Bone marrow (tissue), 2 donors: Measurements from ENCODE around the gene BIRC7.
"Not testable (repeated sequence)": the region's sequence is repeated elsewhere in the genome, so short reads cannot be mapped to it uniquely, and the experiment has no call there.

Experiments used
- DNase-seq, 2 donors: peaks; one replicate each; lab custom pipeline; 2025; lab: John Stamatoyannopoulos, UW

Gene BIRC7

GRCh38 chr20:63247671-63248228, 12.0 kb downstream of the BIRC7 start:
- DNase-seq, result no peak

- no peak for DNase-seq
These were observed 13.3 kb downstream of the BIRC7 start for GRCh38 chr20:63248835-63249591.

GRCh38 chr20:63249891-63250290, 14.2 kb downstream of the BIRC7 start:
- no peak for DNase-seq

- DNase-seq, result not testable (repeated sequence)
These were observed 15.6 kb downstream of the BIRC7 start for GRCh38 chr20:63251350-63251749.

- DNase-seq, result no peak
These were observed 16.6 kb downstream of the BIRC7 start for GRCh38 chr20:63252284-63252711.

- DNase-seq, result no peak
These were observed 17.3 kb downstream of the BIRC7 start for GRCh38 chr20:63253065-63253437.

GRCh38 chr20:63253438-63254231, 17.9 kb downstream of the BIRC7 start:
- DNase-seq, result no peak

- no peak for DNase-seq
These were observed 18.5 kb downstream of the BIRC7 start, which contains the start of gene NKAIN4 for GRCh38 chr20:63254232-63254605. Gene NKAIN4 (minus strand): TSS chr20:63254463. CDS start chr20:63254450, 13 bp downstream.

GRCh38 chr20:63254606-63255384, 19.1 kb downstream of the BIRC7 start:
- no peak for DNase-seq

GRCh38 chr20:63255931-63256704, 20.4 kb downstream of the BIRC7 start:
- DNase-seq, result no peak

GRCh38 chr20:63256954-63257353, 21.2 kb downstream of the BIRC7 start:
- no peak for DNase-seq

GRCh38 chr20:63257629-63258028, 21.9 kb downstream of the BIRC7 start:
- no peak for DNase-seq

GRCh38 chr20:63258781-63259180, 23.1 kb downstream of the BIRC7 start:
- DNase-seq, result no peak

- no peak for DNase-seq
These were observed 24.2 kb downstream of the BIRC7 start for GRCh38 chr20:63259734-63260460.

- DNase-seq, result no peak
These were observed 24.8 kb downstream of the BIRC7 start for GRCh38 chr20:63260521-63260920.

- no peak for DNase-seq
These were observed 25.5 kb downstream of the BIRC7 start for GRCh38 chr20:63261060-63261794.

- no peak for DNase-seq
These were observed 26.3 kb downstream of the BIRC7 start for GRCh38 chr20:63261795-63262528.

- no peak for DNase-seq
These were observed 27.1 kb downstream of the BIRC7 start for GRCh38 chr20:63262836-63263235.

GRCh38 chr20:63264000-63264399, 28.3 kb downstream of the BIRC7 start:
- DNase-seq, result no peak
